HG03575 (cell line): Measurements from ENCODE around the gene AFAP1.

Experiments used
- ATAC-seq: cut with Tn5 transposase; IDR thresholded peaks from one replicate; pipeline ENCODE4 v1.9.1; 2021; ENCODE audit not compliant: unreplicated experiment, insufficient number of reproducible peaks, low FRiP score; ENCODE audit errors: extremely low read depth

Gene AFAP1

DNA sequence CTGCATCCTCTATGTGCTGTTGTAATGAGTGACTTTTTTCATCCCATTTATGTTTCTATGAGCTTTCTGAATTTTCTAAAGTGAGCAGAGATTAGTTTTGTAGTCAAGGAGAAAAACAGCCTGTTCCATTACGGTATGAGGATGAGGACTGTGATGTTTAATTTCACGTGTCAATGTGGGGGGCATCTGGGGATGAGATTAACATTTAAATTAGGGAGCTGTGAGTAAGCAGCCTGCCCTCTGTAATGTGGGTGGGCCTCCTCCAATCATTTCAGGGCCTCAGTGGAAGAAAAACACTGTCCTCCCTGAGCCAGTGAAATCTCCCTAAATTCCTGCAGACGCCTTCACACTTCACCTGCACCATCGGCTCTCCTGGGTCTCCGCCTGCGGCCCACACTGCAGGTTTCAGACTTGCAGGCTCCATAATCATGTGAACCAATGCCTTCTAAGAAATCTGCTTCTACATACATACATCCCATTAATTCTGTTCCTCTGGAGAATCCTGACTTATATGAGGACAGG, 121.7 kb downstream of the AFAP1 start:
- ATAC-seq: no peak

DNA sequence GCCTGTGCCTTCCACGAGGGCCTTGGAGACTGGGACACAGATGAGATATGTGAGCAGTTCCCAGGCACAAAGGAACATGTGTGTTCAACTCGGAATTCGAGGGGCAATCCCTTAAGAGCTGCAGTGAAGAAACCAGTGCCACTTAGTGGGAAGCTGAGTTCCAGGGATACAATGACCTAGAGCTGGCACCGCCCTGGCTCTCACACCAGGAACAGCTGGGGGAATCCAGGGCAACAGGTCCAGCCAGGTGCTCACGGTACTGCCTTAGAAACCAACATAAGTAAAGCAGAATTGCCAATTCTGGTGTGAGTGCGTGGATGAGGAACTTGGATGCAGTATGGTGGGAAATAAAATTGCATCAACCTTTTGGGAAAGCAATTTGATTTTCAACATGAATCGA, 122.9 kb downstream of the AFAP1 start:
- no peak for ATAC-seq

DNA sequence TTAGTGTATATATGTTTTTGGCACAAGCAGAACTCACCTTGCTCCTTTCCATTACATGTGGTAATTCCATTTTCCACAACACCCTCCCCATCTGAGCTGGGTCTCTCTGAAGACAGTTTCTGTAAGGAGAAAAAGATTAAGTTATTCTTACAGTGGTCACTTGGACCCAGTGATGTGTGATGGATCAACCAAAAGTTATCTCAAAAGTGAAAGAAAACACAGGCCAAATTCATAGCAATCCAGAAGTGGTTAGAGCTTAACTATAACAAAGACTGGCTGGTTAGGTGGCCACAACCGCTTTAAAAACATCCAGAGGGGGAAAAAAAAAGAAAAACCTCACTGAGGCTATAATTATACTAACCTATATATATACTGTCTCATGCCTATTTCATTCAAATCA, 123.7 kb downstream of the AFAP1 start:
- no peak for ATAC-seq

DNA sequence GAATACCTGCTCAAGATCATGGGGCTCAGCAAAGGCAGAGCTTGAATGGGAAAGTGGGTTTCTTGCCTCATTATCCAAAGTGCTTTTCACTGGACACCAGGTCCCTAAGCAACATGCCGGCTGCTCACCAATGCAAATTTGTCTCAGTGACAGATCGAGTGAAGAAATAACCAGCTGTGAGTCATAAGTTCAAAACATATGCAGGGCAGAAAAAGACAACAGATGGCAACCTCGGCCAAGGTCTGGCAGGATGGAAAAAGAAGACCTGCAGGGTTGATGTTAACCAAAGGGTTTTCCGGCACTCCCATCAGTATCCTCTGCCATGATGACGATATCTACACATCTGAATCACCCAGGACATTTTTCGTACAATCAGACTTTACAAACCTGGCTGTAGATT, 124.1 kb downstream of the AFAP1 start:
- ATAC-seq: no peak

DNA sequence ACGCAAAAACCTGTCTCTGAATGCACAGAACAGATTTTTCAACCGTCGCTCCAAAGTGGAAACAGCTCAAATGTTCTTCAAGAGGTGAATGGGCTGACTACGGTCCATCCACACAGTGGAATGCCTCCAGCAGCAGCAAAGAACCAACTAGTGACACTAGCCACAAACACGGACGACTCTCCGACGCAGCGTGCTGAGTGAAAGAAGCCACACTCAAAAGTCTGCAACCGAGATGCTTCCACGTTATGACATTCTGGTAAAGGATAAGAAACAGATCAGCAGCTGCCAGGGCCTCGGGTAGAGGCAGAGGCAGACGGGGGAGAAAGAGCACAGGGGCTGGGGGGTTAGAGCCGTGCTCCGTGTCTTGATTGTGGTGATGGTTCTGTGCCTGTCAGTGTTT, 125.2 kb downstream of the AFAP1 start:
- ATAC-seq: no peak

DNA sequence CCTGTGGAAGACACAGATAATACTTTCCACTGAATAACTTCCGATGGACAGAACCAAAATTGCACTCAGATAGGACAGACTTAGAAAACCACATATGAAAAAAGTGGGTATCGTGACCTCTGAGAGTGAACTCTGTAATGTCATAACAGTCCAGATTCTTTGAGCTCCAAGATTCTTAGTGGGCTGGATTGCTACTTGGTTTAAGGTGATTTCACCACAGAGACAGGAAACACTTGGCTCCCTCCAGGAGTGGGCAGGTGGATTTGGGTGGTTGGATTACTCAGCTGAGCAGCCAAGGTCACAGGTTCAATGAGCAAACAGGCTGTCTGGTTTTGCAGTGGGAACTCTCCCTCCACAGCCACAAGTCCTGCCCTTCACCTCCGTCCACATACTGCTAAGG, 126.0 kb downstream of the AFAP1 start:
- no peak for ATAC-seq

DNA sequence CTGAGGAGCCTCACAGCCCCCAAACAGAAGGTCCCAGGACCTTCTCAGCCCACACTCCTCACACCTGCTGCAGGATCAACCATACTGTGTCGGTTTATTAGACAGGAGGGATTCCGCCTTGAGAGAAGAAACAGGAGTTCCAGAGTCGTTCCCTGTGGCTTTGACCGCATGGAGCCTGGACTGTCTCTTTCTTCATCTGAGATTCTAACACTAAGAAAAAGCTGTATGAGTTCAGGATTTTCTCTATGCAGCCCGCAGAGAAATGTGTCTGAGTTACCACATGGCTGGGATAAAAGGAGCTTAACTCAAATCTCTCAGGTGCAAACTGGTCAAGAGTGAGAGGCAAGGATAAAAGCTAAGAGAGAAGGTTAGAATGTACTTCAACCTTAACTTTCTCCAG, 126.7 kb downstream of the AFAP1 start:
- no peak for ATAC-seq

DNA sequence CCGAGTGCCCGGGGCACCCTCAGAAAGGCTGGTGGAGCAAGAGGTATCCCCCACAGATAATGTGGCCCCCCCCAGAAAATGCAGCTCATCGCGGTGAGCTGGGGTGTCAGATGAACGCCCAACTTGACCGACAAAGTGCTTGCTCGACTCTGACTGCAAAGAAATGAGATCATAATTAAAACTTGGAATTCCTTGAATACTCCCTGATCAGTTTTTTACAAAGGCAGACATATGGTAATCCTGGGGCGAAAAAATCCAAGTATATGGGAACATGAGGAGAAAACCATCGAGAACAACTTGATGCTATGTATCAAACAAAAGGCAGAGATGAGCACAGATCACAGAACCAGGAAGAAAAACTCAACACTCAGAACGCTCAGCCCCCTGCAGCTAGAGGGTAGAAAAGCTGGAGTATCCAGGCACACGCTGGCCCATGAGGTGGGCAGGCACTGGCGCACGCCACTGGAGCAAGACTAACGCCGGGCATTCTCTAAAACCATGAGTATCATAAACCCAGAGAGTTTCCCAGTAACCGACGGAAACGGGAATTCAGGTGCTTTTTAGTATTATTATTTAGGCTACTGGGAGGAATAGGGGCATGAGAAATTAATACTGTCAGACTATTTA, 127.3 kb downstream of the AFAP1 start:
- ATAC-seq: no peak

DNA sequence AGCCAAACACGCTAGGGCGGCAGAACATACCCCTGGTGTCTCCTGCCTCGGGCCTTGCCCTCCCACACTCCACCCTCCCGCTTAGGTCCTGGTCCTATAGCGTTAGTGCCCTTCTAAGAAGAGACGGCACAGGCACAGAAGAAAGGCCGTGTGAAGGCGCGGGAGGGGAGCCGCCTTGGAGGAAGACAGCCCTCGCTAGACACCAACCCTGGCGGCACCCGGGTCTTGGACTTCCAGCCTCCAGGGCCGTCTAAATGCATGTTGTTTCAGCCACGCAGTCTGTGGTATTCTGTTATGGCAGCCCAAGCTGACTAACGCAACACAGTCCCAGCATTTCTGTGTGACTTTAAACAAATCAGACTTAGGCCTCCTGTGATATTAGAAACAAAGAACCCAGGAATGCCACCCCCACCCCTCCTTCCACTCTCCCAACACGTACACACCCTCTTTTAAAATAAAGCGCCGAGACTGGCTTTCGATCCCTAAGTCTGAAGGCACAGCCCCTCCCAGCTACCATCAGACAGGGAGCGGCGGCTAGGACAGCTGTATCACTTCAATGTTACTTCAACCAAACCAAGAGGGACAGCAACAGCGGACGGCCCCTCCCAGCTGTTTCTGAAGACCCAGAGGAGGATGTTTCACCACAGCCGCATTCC, 128.0 kb downstream of the AFAP1 start:
- ATAC-seq: no peak

DNA sequence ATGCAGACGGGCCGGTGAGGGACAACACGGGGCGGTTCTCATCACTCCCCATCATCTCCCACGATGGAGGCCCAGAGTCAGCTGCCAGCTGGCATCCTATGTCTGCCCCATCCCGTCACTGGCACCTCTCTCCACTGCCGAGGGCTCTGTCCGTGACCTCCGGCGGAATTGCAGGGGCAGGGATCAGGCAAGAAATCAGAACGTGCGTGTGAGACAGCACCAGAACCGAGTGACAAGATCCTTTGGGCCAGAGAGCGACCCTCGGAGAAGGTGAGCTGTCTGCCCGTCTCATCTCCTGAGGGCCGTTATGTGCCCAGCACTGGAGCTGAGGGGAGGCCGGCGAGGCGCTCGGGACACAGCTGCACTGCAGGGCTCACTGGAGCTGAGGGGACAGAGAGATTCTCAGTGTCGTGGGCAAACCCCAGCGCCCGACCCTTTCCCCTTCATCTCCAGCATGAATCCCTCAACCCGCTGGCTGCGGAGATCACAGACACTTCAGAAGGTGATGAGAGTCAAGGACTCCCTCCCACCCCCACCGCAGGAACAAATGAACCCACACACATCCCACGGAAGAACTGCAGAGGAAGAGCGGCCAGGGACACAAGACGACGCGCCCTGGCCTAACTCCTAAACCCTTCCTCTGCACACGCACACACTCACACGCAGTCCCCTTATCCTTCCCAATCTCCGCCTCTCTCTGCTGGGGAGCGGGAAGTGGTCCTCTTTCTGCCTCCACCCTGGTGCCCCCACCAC, 128.7 kb downstream of the AFAP1 start:
- ATAC-seq: no peak

DNA sequence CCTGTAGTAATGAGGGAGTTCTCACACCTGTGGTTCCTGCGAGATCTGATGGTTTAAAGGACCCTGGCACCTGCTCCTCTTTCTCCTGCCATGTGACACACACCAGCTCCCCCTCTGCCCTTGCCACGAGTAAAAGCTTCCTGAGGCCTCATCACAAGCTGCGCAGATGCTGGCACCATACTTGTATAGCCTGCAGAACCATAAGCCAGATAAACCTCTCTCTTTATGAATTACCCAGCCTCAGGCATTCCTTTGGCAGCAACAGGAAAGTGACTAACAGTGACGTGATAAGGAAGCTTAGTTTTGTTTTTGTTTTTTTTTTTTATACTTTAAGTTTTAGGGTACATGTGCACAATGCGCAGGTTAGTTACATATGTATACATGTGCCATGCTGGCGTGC, 130.9 kb downstream of the AFAP1 start:
- no peak for ATAC-seq

DNA sequence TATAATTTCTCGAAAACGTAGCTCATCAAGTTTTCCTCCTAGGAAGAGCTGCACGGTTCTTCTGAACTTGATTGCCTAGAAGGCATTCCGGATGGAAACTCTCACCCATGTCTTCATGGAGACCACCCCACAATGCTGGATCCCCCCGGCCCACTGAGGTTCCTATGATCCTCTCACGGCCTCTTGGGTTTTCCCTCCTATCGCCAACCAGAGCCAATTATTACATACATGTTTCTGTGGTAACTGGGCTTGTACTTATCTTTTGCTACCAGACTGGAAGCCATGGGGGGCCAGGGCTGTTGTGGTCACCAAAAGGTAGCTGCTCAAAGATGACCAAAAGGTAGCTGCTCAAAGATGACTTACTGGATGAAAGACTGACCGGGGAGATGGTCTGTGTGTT, 131.5 kb downstream of the AFAP1 start:
- ATAC-seq: no peak

DNA sequence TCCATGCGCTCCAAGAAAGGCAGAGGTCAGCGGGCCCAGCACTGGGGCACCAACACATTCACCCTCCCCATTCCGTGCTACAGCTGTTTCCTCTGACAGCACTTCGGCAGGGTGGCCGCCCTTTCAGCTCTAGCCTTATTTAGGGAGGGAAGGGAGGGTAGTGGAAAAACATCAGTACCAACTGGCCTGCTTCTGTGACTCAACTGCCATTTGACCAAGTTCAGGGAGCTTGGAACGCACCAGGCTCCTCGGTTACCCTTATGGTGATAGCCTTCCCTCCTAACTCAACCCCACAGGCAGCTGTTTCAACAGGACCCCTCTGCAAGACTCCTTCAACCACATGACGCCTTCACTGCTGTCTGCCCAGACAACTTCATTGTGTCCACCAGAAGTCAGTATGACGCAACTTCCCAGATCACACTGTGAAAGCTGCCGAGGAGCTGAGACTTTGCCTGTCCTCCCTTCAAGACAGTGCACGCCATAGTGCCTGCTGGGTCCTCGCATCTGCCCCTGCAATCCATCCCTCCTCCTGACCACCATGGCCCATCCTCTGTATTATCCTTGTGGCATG, 132.2 kb downstream of the AFAP1 start:
- ATAC-seq: no peak

DNA sequence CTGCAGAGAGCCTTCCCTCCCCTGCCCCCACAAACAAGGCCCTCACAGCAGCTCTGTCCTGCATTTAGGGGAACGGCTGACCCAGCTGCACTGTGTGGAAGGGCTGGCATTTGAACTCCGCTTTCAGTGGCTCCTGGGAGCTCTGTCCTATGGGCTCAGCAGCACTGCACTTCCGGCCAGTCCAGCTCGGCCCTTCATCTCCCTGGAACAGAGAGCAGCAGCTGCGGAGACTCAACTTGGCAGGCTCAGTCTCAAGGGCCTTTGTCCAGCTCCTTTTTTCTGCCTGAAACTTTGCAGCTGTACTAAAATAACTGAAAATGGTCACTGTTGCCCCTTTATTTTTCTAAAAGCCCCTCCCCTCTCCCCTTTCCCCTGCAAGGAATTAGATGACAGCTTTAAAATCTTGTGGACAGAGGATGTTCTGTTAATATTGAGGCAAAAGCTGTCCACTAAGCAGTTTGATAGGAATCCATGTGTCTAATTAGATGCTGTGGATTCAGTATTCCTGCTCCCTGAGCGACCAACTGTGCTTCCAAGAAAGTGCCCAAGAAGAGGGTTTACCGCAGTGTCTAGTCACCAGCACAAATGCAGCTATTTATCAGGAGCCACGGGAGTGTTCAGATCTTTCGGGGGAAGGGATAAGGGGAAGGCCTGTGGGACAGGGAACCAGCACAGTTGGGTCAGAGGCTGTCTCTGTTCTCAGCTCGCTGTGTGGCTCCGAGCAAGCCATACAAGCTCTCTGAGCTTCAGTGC, 133.1 kb downstream of the AFAP1 start:
- ATAC-seq: no peak

DNA sequence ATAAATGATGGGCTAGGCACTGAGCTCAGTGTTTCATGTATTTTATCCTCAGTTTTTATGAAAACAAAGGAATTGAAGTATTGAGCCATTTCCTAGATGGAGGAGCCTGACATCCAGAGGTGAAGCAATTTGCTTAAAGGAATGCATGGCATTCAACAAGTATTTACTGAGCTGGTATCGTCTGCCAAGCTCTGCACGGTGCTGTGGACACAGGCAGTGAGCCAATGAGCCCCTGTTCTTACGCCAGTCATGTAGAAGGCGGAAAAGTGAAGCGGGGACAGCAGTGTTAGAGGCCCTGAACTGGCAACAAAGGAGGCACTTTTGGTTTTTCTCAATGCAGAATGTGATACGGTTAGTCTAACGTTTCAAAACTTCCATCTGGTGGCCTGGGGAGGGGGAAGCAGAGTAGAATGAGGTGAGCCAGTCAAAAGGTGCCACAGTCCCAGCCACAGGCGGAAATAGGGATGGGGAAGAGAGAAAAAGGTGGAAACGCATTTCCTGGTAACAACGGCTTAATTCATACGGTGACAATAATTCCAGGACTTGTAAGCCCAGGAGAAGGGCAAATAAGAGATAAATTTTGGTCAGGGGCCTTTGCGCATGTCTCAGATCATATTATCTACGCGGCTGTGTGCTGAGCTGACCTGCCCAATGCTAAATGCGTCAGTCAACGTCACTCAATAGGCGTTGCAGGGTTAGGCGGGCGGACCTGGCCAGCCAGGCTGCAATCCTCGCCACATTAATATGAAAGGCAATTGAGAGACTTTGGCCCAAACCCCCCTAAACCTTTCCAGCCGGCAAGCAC, 133.9 kb downstream of the AFAP1 start:
- no peak for ATAC-seq

DNA sequence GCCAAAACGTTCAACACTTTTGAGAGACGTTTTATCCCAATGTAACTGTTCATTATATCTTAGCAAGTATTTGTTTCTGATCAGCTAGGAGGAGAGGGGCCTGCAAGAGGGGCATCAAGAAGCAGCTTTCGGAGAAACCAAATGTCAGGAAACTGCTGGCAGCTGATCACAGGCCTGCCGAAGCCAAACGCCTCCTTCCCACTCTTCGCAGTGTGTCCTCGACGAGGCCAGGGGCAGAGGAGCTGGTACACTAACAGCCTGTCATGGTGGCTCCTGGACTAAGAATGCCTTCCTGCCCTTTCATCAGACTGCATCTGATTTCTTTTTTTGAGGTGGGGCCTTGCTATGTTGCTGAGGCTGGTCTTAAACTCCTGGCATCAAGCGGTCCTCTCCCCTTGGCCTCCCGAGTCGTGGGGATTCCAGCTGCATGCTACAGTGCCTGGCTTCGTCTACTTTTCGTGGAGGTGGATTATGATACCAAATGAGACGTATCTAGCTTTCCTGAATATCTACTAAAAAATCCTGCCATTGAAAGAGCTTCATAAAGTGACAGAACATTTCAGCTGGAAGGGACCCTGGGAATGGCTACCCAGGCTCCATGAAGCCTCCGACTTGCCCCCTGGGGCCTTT, 134.8 kb downstream of the AFAP1 start:
- ATAC-seq: no peak

DNA sequence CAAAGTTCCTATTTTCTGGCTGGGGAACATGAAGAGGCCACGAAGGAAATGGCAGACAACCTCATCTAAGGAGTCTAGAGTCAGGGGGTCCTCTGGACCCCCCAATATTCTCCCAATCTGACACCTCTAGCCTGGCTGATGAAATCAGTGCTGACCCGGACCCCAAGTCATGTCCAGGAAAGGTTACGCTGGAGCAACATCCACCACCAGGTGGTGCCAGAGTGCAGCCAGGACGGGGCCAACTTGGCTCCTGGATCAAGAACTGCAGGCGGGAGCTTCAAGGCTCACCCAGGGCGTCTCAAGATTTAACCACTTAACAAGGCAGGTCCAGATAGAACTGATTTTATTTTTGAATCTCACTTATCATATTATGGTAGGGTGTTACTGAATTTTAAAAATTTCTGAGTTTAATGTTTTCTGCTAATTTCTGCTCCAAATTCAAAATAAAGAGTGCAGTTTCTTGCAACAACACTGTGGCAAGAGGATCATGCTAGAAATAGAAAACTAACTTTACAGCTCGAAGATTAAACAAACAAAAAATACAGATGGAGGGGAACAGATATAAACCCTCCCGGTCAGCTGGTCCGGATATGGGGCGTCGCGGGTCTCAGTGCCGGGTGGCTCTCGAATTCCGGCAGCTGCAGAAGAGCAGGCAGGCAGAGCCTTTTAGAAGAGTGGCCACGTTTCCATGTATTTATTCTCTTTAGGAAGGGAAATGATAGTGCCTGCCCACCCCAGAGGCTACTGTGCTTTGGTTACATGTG, 135.5 kb downstream of the AFAP1 start:
- ATAC-seq: no peak
